SK-N-SH treated with all-trans-retinoic acid at 6 μM for 48 hours (cell line): ENCODE data around the gene WIZ.

Source experiments
- ATAC-seq: fragments of 200-7000 bp; cut with Tn5 transposase; 3 replicates; pipeline ENCODE4 v1.9.1; 2020; ENCODE audit warnings: mild to moderate bottlenecking, moderate library complexity
- ARNTL ChIP-seq: fragments of 450-650 bp; formaldehyde crosslinking; IDR thresholded peaks from 2 replicates; pipeline ENCODE4 v1.5.0; 2020; ENCODE audit warnings: low read depth, mild to moderate bottlenecking, moderate library complexity, borderline replicate concordance
- BACH2 ChIP-seq: fragments of 250-450 bp; sonication (Bioruptor Pico); IDR thresholded peaks from 2 replicates; pipeline ENCODE4 v1.9.0; 2021; ENCODE audit warnings: mild to moderate bottlenecking, borderline replicate concordance
- CREB5 ChIP-seq: fragments of 250-450 bp; sonication (Bioruptor Pico); IDR thresholded peaks from 2 replicates; pipeline ENCODE4 v1.5.1; 2020; ENCODE audit warnings: low read depth, mild to moderate bottlenecking, moderate library complexity
- CSDC2 ChIP-seq: fragments of 250-450 bp; sonication (Bioruptor Pico); IDR thresholded peaks from 2 replicates; pipeline ENCODE4 v1.5.0; 2020; ENCODE audit warnings: mild to moderate bottlenecking, moderate library complexity
- CSRNP3 ChIP-seq: fragments of 250-450 bp; sonication (Bioruptor Pico); IDR thresholded peaks from 2 replicates; pipeline ENCODE4 v1.5.1; 2021; ENCODE audit warnings: mild to moderate bottlenecking, moderate library complexity
- ESRRG ChIP-seq: fragments of 250-450 bp; sonication (Bioruptor Pico); IDR thresholded peaks from 2 replicates; pipeline ENCODE4 v1.6.1; 2021; ENCODE audit warnings: mild to moderate bottlenecking
- GLIS3 ChIP-seq: fragments of 250-450 bp; sonication (Bioruptor Pico); IDR thresholded peaks from 2 replicates; pipeline ENCODE4 v1.5.0; 2020; ENCODE audit warnings: mild to moderate bottlenecking, moderate library complexity
- ISL1 ChIP-seq: fragments of 250-450 bp; sonication (Bioruptor Pico); IDR thresholded peaks from 2 replicates; pipeline ENCODE4 v2.1.2; 2022; ENCODE audit warnings: mild to moderate bottlenecking, moderate library complexity
- OSR1 ChIP-seq: fragments of 250-450 bp; sonication (Bioruptor Pico); IDR thresholded peaks from 2 replicates; pipeline ENCODE4 v1.8.0; 2022; ENCODE audit warnings: moderate library complexity, mild to moderate bottlenecking, inconsistent platforms
- PATZ1 ChIP-seq: fragments of 250-450 bp; sonication (Bioruptor Pico); IDR thresholded peaks from 2 replicates; pipeline ENCODE4 v1.8.0; 2020; ENCODE audit warnings: mild to moderate bottlenecking, moderate library complexity, borderline replicate concordance
- POU6F1 ChIP-seq: fragments of 250-450 bp; sonication (Bioruptor Pico); IDR thresholded peaks from 2 replicates; pipeline ENCODE4 v1.8.0; 2021; ENCODE audit warnings: low read depth, mild to moderate bottlenecking, moderate library complexity, borderline replicate concordance
- PPARA ChIP-seq: fragments of 250-450 bp; sonication (Bioruptor Pico); IDR thresholded peaks from 2 replicates; pipeline ENCODE4 v1.5.0; 2020; ENCODE audit warnings: mild to moderate bottlenecking, borderline replicate concordance
- RARB ChIP-seq: fragments of 250-450 bp; sonication (Bioruptor Pico); IDR thresholded peaks from 2 replicates; pipeline ENCODE4 v1.8.0; 2021; ENCODE audit warnings: mild to moderate bottlenecking, moderate library complexity
- SNAI2 ChIP-seq: fragments of 250-450 bp; sonication (Bioruptor Pico); IDR thresholded peaks from 2 replicates; pipeline ENCODE4 v1.5.0; 2020; ENCODE audit warnings: mild to moderate bottlenecking, moderate library complexity
- TCF4 ChIP-seq: fragments of 250-450 bp; sonication (Bioruptor Pico); IDR thresholded peaks from 2 replicates; pipeline ENCODE4 v1.8.0; 2021; ENCODE audit warnings: mild to moderate bottlenecking, moderate library complexity, borderline replicate concordance
- TOX ChIP-seq: fragments of 250-450 bp; sonication (Bioruptor Pico); IDR thresholded peaks from 2 replicates; pipeline ENCODE4 v1.8.0; 2021; ENCODE audit warnings: mild to moderate bottlenecking, moderate library complexity, borderline replicate concordance
- TSHZ2 ChIP-seq: fragments of 250-450 bp; sonication (Bioruptor Pico); IDR thresholded peaks from 2 replicates; pipeline ENCODE4 v1.5.0; 2020; ENCODE audit warnings: mild to moderate bottlenecking, moderate library complexity
- ZFP3 ChIP-seq: fragments of 250-450 bp; sonication (Bioruptor Pico); IDR thresholded peaks from 2 replicates; pipeline ENCODE4 v1.5.0; 2020; ENCODE audit warnings: mild to moderate bottlenecking, moderate library complexity
- ZFP30 ChIP-seq: fragments of 450-650 bp; formaldehyde crosslinking; IDR thresholded peaks from 2 replicates; pipeline ENCODE4 v1.5.0; 2022; ENCODE audit warnings: mild to moderate bottlenecking, moderate library complexity
- ZNF565 ChIP-seq: fragments of 450-650 bp; formaldehyde crosslinking; conservative IDR thresholded peaks from 2 replicates; pipeline ENCODE4 v1.5.0; 2020; ENCODE audit warnings: low read depth, mild to moderate bottlenecking, moderate library complexity
- ZNF70 ChIP-seq: fragments of 450-650 bp; formaldehyde crosslinking; IDR thresholded peaks from 2 replicates; pipeline ENCODE4 v1.5.0; 2020; ENCODE audit warnings: mild to moderate bottlenecking, moderate library complexity
- ZNF8 ChIP-seq: fragments of 450-650 bp; formaldehyde crosslinking; IDR thresholded peaks from 2 replicates; pipeline ENCODE4 v1.5.0; 2020; ENCODE audit warnings: mild to moderate bottlenecking, moderate library complexity

WIZ gene

GRCh38 chr19:15431396-15432017, 18.2 kb downstream of the WIZ start:
- no peak for TF ChIP-seq ZNF70 (CRISPR knock-in tag)
- no peak for TF ChIP-seq SNAI2 (CRISPR knock-in tag)
- no peak for TF ChIP-seq OSR1 (CRISPR knock-in tag)
- TF ChIP-seq CSRNP3 (CRISPR knock-in tag) = no peak
- TF ChIP-seq ZFP30 = no peak
- no peak for TF ChIP-seq TSHZ2 (CRISPR knock-in tag)
- TF ChIP-seq ZNF8 = no peak
- no peak for TF ChIP-seq ESRRG
- no peak for TF ChIP-seq CSDC2
- TF ChIP-seq RARB (CRISPR knock-in tag) = no peak
- TF ChIP-seq TOX (CRISPR knock-in tag) = no peak
- ATAC-seq = no peak

GRCh38 chr19:15430526-15431120, 19.1 kb downstream of the WIZ start:
- ATAC-seq = no peak
- TF ChIP-seq ESRRG (no peak), ZNF565 (no peak), RARB (CRISPR knock-in tag) (no peak), CREB5 (CRISPR knock-in tag) (no peak), PPARA (no peak), GLIS3 (CRISPR knock-in tag) (no peak), SNAI2 (CRISPR knock-in tag) (no peak), ISL1 (CRISPR knock-in tag) (no peak), ZFP3 (CRISPR knock-in tag) (no peak), TSHZ2 (CRISPR knock-in tag) (no peak)

- TF ChIP-seq CSDC2 (no peak), ARNTL (CRISPR knock-in tag) (no peak), TOX (CRISPR knock-in tag) (no peak), PATZ1 (CRISPR knock-in tag) (no peak), BACH2 (CRISPR knock-in tag) (no peak), ZFP30 (no peak), ISL1 (CRISPR knock-in tag) (no peak), TCF4 (no peak), ZFP3 (CRISPR knock-in tag) (no peak), GLIS3 (CRISPR knock-in tag) (no peak), OSR1 (CRISPR knock-in tag) (no peak), POU6F1 (no peak), CREB5 (CRISPR knock-in tag) (no peak), ESRRG (no peak)
- ATAC-seq = no peak
Measured at GRCh38 chr19:15429825-15430467, 19.8 kb downstream of the WIZ start.
